ENCODE data around the gene ZBTB45. TPM values are rescaled to one million over a fixed set of nuclear protein-coding genes. Genes with fewer than 3 reads are reported as not detected.

The ZBTB45 gene
- total and polyA plus RNA-seq, 12 donors, result 7.1 to 13.3 (median 9.3) TPM

DNA sequence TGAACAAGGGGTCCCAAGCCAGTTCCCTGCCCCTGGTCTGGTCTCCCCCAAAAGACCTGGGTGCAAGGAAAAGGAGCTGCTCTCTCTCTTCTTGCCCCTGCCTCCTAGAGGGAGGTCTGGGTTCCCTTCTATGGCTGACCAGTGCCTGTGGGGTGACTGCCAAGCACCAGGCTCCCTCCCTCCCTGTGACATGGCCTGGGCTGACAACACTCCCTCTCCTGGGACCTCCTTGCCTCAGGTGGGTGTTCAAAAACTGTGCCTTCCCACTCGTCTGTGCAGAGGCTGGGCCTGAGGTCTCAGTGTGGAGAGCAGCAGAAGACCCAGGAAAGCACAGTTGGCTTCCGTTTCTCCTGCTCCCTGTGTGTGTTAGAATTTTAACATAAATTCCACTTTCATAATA lies 38.8 kb downstream of the ZBTB45 start:
- 83 to 84% methylated on average over 2 of the region's 2 CpGs for WGBS, 2 donors
- Histone ChIP-seq H3K27ac (no peak overlapping the region), H3K4me3 (no peak overlapping the region), H3K4me1 (peaks cover 0 to 15% (median 9%) of the 10 kb centered on the region in 9 donors), H3K9me3 (no peaks in the 10 kb centered on the region), H3K36me3 (peaks cover 0 to 38% (median 8%) of the 10 kb centered on the region in 9 donors), H3K27me3 (no peaks in the 10 kb centered on the region)
- TF ChIP-seq, protein P1, sequence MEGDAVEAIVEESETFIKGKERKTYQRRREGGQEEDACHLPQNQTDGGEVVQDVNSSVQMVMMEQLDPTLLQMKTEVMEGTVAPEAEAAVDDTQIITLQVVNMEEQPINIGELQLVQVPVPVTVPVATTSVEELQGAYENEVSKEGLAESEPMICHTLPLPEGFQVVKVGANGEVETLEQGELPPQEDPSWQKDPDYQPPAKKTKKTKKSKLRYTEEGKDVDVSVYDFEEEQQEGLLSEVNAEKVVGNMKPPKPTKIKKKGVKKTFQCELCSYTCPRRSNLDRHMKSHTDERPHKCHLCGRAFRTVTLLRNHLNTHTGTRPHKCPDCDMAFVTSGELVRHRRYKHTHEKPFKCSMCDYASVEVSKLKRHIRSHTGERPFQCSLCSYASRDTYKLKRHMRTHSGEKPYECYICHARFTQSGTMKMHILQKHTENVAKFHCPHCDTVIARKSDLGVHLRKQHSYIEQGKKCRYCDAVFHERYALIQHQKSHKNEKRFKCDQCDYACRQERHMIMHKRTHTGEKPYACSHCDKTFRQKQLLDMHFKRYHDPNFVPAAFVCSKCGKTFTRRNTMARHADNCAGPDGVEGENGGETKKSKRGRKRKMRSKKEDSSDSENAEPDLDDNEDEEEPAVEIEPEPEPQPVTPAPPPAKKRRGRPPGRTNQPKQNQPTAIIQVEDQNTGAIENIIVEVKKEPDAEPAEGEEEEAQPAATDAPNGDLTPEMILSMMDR (IDR thresholded peaks at IDR 0.05), result no peak
- intact Hi-C loops (cut with DNase I), result no loop called here
- DNase-seq (no peak), ATAC-seq (no peak)

DNA sequence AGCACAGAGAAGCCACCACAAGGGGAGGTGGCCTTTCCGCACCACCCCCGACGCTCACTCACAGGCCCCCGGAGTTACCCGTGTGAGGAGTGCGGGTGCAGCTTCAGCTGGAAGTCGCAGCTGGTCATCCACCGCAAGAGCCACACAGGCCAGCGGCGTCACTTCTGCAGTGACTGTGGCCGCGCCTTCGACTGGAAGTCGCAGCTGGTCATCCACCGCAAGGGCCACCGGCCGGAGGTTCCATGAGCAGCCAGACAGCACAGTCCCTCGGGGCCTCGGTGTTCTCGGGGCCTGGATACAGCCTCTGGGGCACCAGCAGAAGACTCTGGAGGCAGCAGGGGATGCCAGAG lies 39.2 kb downstream of the ZBTB45 start:
- no peak for ATAC-seq
- DNase-seq, result no peak
- no peak overlapping the region for H3K27ac ChIP-seq
- intact Hi-C loops (cut with DNase I), result no loop called here
- no peaks in the 10 kb centered on the region for H3K27me3 ChIP-seq
- peaks cover 0 to 38% (median 8%) of the 10 kb centered on the region in 9 donors for H3K36me3 ChIP-seq
- 91 to 93% methylated on average over 20 of the region's 20 CpGs for WGBS, 2 donors
- H3K4me1 ChIP-seq, result peaks cover 0 to 15% (median 10%) of the 10 kb centered on the region in 9 donors
- no peaks in the 10 kb centered on the region for H3K9me3 ChIP-seq
- TF ChIP-seq, protein P1 (IDR thresholded peaks at IDR 0.05), result no peak
- no peak overlapping the region for H3K4me3 ChIP-seq

DNA sequence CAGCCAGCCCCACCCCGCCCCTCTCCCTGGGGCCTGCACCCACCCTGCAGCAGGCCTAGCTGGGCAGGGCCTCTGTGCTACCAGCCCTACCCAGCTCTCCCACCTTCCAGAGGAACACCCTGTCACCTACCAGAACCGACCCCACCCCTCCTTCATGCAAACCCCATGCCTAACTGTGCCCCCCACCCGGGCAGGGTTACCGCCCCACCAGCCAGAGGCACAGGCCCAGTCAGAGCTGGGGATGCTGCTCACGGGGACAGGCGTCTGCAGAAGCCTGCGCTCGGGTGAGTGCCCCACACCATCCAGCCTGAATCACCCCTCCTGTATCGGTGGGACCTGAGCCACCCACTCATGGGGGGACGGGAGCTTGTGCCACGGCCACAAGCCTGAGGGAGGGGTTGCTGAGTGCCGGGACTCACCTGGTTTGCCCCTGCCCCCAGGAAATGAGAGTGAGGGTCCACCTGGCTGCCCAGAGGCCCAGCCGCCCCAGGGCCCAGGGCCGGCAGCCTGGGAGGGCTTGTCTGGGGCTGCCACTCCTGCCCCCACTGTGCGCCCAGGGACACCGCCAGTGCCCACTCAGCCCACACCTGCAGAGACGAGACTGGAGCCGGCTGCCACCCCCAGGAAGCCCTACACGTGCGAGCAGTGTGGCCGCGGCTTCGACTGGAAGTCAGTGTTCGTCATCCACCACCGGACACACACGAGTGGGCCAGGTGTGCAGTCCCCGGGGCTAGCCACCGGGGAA lies 39.7 kb downstream of the ZBTB45 start:
- H3K27ac ChIP-seq, result no peak overlapping the region
- H3K9me3 ChIP-seq, result no peaks in the 10 kb centered on the region
- DNase-seq (no peak), ATAC-seq (no peak)
- H3K4me1 ChIP-seq, result peaks cover 5 to 21% (median 15%) of the 10 kb centered on the region in 9 donors
- no peak overlapping the region for H3K4me3 ChIP-seq
- H3K27me3 ChIP-seq, result no peaks in the 10 kb centered on the region
- WGBS, 2 donors, result 90 to 91% methylated on average over 27 to 28 of the region's 28 CpGs
- peaks cover 0 to 38% (median 8%) of the 10 kb centered on the region in 9 donors for H3K36me3 ChIP-seq
- intact Hi-C loops (cut with DNase I), result no loop called here
- TF ChIP-seq, protein P1 (IDR thresholded peaks at IDR 0.05), result no peak

DNA sequence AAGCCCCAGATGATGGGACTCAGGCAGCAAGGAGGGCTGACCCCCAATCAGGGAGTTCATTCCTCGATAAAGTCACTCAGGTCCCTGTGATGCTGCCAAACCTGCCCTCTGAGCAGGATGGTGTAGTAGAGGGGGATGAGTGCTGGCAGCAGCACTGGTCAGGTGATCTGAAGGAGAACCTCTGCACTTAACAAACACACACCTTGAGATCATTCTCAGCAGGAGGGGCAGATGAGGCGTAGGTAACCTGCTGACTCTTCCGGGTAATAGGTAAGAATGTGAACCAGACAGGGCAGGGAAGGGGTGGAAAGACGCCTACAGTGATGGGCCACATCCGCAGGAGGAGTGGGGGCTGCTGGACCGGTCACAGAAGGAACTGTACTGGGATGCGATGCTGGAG lies 40.3 kb downstream of the ZBTB45 start:
- peaks cover 0 to 38% (median 8%) of the 10 kb centered on the region in 9 donors for H3K36me3 ChIP-seq
- intact Hi-C loops (cut with DNase I), result no loop called here
- H3K9me3 ChIP-seq, result no peaks in the 10 kb centered on the region
- H3K27me3 ChIP-seq, result no peaks in the 10 kb centered on the region
- peaks cover 5 to 23% (median 18%) of the 10 kb centered on the region in 9 donors for H3K4me1 ChIP-seq
- ATAC-seq, result no peak
- WGBS, 2 donors, result 91 to 95% methylated on average over 7 of the region's 7 CpGs
- H3K27ac ChIP-seq, result no peak overlapping the region
- DNase-seq, result no peak
- TF ChIP-seq, protein P1 (IDR thresholded peaks at IDR 0.05), result no peak
- H3K4me3 ChIP-seq, result no peak overlapping the region

All from heart right ventricle (tissue), 16 donors.